Osteocyte (in vitro differentiated cells): Measurements from ENCODE around the gene LNX2. TPM values are rescaled to one million over a fixed set of nuclear protein-coding genes. Genes with fewer than 3 reads are reported as not detected.
A peak's percentile ranks its signal among the peaks of the same experiment; 100 is the strongest.

ENCODE experiments used
- DNase-seq: peaks from one replicate; pipeline ENCODE4 v3.0.0; 2021; ENCODE audit warnings: mixed read lengths; ENCODE audit not compliant: unreplicated experiment; ENCODE audit errors: extremely low spot score
- H3K27ac Mint-ChIP-seq: one replicate; pipeline ENCODE4 v1.8.0; 2021; ENCODE audit warnings: mild to moderate bottlenecking, mixed read lengths; ENCODE audit not compliant: unreplicated experiment
- H3K27me3 Mint-ChIP-seq: one replicate; pipeline ENCODE4 v1.8.0; 2021; ENCODE audit warnings: mixed read lengths; ENCODE audit not compliant: unreplicated experiment
- H3K36me3 Mint-ChIP-seq: one replicate; pipeline ENCODE4 v1.8.0; 2021; ENCODE audit warnings: mixed read lengths; ENCODE audit not compliant: unreplicated experiment
- H3K4me1 Mint-ChIP-seq: one replicate; pipeline ENCODE4 v1.8.0; 2021; ENCODE audit warnings: mixed read lengths; ENCODE audit not compliant: unreplicated experiment
- H3K4me3 Mint-ChIP-seq: one replicate; pipeline ENCODE4 v1.8.0; 2021; ENCODE audit warnings: mild to moderate bottlenecking, moderate library complexity, mixed read lengths; ENCODE audit not compliant: unreplicated experiment
- H3K9me3 Mint-ChIP-seq: one replicate; pipeline ENCODE4 v1.8.0; 2021; ENCODE audit warnings: mixed read lengths; ENCODE audit not compliant: unreplicated experiment
- total RNA-seq: library from RNA; stranded (reverse); gene quantifications from 2 replicates; pipeline ENCODE4 v1.2.1, GENCODE V29; 2021
- TF ChIP-seq, protein P1 (sequence below): fragments of 200-600 bp; sonication (generic); IDR thresholded peaks from 2 replicates; pipeline ENCODE4 v1.5.0; 2021; ENCODE audit warnings: antibody characterized with exemption, mild to moderate bottlenecking, moderate library complexity

Gene LNX2
- total RNA-seq, 1 donor from 2014 or later, result 7.2 TPM

DNA sequence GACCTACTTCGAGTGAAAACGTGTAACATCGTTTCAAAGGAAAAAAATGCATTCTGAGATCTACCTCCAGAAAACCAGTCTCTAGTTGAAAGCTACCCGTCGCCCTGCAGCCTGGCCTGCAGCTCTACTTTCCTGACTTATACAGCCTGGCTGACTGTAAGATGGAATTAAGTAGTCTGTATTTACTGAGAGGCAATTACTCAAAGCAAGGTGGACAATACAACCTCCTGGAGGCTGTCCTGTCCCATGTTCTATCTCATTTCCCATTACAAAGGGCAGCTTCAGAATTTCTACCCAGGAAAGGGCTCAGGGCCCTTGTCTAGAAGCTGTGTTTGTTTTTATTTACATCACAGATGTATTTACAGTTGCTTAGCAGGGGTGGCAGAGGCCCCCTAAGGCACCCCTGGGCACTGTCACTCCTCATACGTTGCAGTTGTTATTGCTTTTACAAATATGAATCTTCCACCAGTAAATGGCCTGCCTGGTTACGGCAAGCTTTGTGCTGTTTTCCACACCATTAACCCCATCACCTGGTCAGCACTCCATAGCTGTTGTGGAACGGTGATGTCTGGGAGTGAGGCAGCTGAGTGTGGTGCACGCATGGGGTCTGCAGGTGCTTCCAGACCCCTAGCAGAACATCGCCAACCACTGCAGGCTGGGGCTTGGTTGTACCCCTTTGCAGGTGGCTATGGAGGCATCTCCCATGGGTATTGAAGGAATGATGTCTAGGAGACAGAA is 123.6 kb downstream of the LNX2 start:
- Mint-ChIP-seq H3K9me3 (no peaks in the 10 kb centered on the region), H3K36me3 (no peaks in the 10 kb centered on the region), H3K27me3 (peaks cover 13% of the 10 kb centered on the region), H3K4me1 (no peaks in the 10 kb centered on the region), H3K27ac (no peak overlapping the region), H3K4me3 (no peak overlapping the region)
- DNase-seq, result peak; percentile 40
- TF ChIP-seq, protein P1, sequence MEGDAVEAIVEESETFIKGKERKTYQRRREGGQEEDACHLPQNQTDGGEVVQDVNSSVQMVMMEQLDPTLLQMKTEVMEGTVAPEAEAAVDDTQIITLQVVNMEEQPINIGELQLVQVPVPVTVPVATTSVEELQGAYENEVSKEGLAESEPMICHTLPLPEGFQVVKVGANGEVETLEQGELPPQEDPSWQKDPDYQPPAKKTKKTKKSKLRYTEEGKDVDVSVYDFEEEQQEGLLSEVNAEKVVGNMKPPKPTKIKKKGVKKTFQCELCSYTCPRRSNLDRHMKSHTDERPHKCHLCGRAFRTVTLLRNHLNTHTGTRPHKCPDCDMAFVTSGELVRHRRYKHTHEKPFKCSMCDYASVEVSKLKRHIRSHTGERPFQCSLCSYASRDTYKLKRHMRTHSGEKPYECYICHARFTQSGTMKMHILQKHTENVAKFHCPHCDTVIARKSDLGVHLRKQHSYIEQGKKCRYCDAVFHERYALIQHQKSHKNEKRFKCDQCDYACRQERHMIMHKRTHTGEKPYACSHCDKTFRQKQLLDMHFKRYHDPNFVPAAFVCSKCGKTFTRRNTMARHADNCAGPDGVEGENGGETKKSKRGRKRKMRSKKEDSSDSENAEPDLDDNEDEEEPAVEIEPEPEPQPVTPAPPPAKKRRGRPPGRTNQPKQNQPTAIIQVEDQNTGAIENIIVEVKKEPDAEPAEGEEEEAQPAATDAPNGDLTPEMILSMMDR, result no peak

GRCh38 chr13:27496006-27496405 is 124.3 kb downstream of the LNX2 start:
- TF ChIP-seq, protein P1, result no peak

More at GRCh38 chr13:27496006-27496405, 124.3 kb downstream of the LNX2 start:
- H3K4me3 Mint-ChIP-seq, result no peak overlapping the region
- H3K27ac Mint-ChIP-seq, result no peak overlapping the region
- H3K27me3 Mint-ChIP-seq, result peaks cover 13% of the 10 kb centered on the region
- peak; percentile 74 for DNase-seq
- H3K36me3 Mint-ChIP-seq, result no peaks in the 10 kb centered on the region
- H3K9me3 Mint-ChIP-seq, result no peaks in the 10 kb centered on the region
- no peaks in the 10 kb centered on the region for H3K4me1 Mint-ChIP-seq

Other genes with a start within 250 kb of the LNX2 start
- 67.0 and 67.4 TPM in 2 replicates for gene GTF3A, start 195.9 kb downstream of the LNX2 start, total RNA-seq
- 38.9 and 41.6 TPM in 2 replicates for gene MTIF3, start 170.0 kb downstream of the LNX2 start, total RNA-seq
- gene POLR1D, start 1.4 kb upstream of the LNX2 start, total RNA-seq, result 96.4 and 101 TPM in 2 replicates
- gene GSX1, start 172.0 kb upstream of the LNX2 start, total RNA-seq, result not detected in 2 replicates